ENCODE measurements around the gene TCF20.

TCF20 gene

GRCh38 chr22:42268852-42269410 is 1.5 kb downstream of the TCF20 start:
- DNase-seq (ENCODE audit: insufficient read length, low spot score) (no peak), FAIRE-seq (peak; percentile 64)

- FAIRE-seq (no peak), DNase-seq (ENCODE audit: insufficient read length, low spot score) (no peak)
These were observed 5.1 kb downstream of the TCF20 start for GRCh38 chr22:42265321-42265720.

- DNase-seq (ENCODE audit: insufficient read length, low spot score) = no peak
- FAIRE-seq = no peak
These were observed 6.5 kb downstream of the TCF20 start for GRCh38 chr22:42263944-42264343.

- FAIRE-seq = no peak
- DNase-seq (ENCODE audit: insufficient read length, low spot score) = no peak
These were observed 7.5 kb downstream of the TCF20 start for GRCh38 chr22:42262964-42263363.

- DNase-seq (ENCODE audit: insufficient read length, low spot score) = no peak
- no peak for FAIRE-seq
These were observed 9.2 kb downstream of the TCF20 start for GRCh38 chr22:42261296-42261695.

- no peak for DNase-seq (ENCODE audit: insufficient read length, low spot score)
- FAIRE-seq = no peak
These were observed 12.3 kb downstream of the TCF20 start for GRCh38 chr22:42258126-42258525.

- DNase-seq (ENCODE audit: insufficient read length, low spot score) (no peak), FAIRE-seq (no peak)
These were observed 13.1 kb downstream of the TCF20 start for GRCh38 chr22:42257386-42257785.

GRCh38 chr22:42256930-42257329 is 13.5 kb downstream of the TCF20 start:
- no peak for DNase-seq (ENCODE audit: insufficient read length, low spot score)
- FAIRE-seq = no peak

GRCh38 chr22:42256220-42256619 is 14.2 kb downstream of the TCF20 start:
- DNase-seq (ENCODE audit: insufficient read length, low spot score) (no peak), FAIRE-seq (no peak)

GRCh38 chr22:42249831-42250230 is 20.6 kb downstream of the TCF20 start:
- no peak for DNase-seq (ENCODE audit: insufficient read length, low spot score)
- FAIRE-seq = no peak

GRCh38 chr22:42248995-42249394 is 21.5 kb downstream of the TCF20 start:
- no peak for DNase-seq (ENCODE audit: insufficient read length, low spot score)
- no peak for FAIRE-seq

GRCh38 chr22:42247596-42247995 is 22.9 kb downstream of the TCF20 start:
- FAIRE-seq = no peak
- DNase-seq (ENCODE audit: insufficient read length, low spot score) = no peak

GRCh38 chr22:42243802-42244060 is 26.7 kb downstream of the TCF20 start:
- DNase-seq (ENCODE audit: insufficient read length, low spot score) (no peak), FAIRE-seq (no peak)

GRCh38 chr22:42236848-42237247 is 33.6 kb downstream of the TCF20 start:
- FAIRE-seq (no peak), DNase-seq (ENCODE audit: insufficient read length, low spot score) (no peak)

GRCh38 chr22:42236268-42236667 is 34.2 kb downstream of the TCF20 start:
- FAIRE-seq = no peak
- no peak for DNase-seq (ENCODE audit: insufficient read length, low spot score)

- FAIRE-seq (no peak), DNase-seq (ENCODE audit: insufficient read length, low spot score) (no peak)
These were observed 36.6 kb downstream of the TCF20 start for GRCh38 chr22:42233879-42234278.

- FAIRE-seq = no peak
These were observed 38.5 kb downstream of the TCF20 start for GRCh38 chr22:42231929-42232328.

GRCh38 chr22:42229455-42230149 is 40.9 kb downstream of the TCF20 start:
- FAIRE-seq (no peak), DNase-seq (ENCODE audit: insufficient read length, low spot score) (no peak)

More at GRCh38 chr22:42231929-42232328, 38.5 kb downstream of the TCF20 start:
- no peak for DNase-seq (ENCODE audit: insufficient read length, low spot score)

GRCh38 chr22:42228483-42228882 is 42.0 kb downstream of the TCF20 start:
- DNase-seq (ENCODE audit: insufficient read length, low spot score) (no peak), FAIRE-seq (no peak)

GRCh38 chr22:42227435-42227834 is 43.0 kb downstream of the TCF20 start:
- DNase-seq (ENCODE audit: insufficient read length, low spot score) = no peak
- FAIRE-seq = no peak

- DNase-seq (ENCODE audit: insufficient read length, low spot score) (no peak), FAIRE-seq (no peak)
These were observed 44.6 kb downstream of the TCF20 start for GRCh38 chr22:42225841-42226240.

- FAIRE-seq (peak; percentile 48), DNase-seq (ENCODE audit: insufficient read length, low spot score) (no peak)
These were observed 48.3 kb downstream of the TCF20 start for GRCh38 chr22:42222140-42222539.
